ENCODE data around the gene FAM50B. TPM values are rescaled to one million over a fixed set of nuclear protein-coding genes. Genes with fewer than 3 reads are reported as not detected.

FAM50B gene
- total and polyA plus RNA-seq, 2 of the 4 experiments (the other 2 are of a cell fraction), result 4.1 to 7.4 TPM

DNA sequence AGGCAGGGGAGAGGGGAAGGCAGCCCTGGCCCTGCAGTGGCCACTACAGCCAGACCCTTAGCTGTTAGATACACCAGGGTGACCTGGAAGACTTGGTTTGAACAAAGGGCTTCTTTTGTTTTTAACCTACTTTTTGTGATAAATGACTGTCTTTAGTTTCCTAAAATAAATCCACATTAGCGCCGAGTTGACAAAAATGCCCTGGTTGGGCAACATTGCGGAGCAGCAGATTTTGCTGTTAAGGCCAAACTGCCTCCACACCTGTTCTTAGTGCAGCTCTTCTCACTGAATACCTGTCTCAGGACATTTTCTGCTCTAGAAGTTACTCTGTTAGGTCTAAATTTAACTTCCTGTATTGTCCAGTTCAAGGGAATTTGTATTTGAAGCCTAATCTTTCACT is 42.7 kb downstream of the FAM50B start:
- no CpG with 5 or more reads among the region's 3 CpGs for WGBS, 2 experiments (ENCODE audit: extremely low coverage in 2 of 2, insufficient read length in 1 of 2)
- CTCF ChIA-PET, result no interaction called here
- POLR2A ChIA-PET (ENCODE audit: unreplicated experiment), result no interaction called here

More for the DNA sequence above, 42.7 kb downstream of the FAM50B start:
- no peak overlapping the region for H3K4me2 ChIP-seq (ENCODE audit: low read depth, low read length)
- H3K27ac ChIP-seq (ENCODE audit: insufficient read depth, low read length), result no peak overlapping the region
- no peak overlapping the region for H3K23ac ChIP-seq (ENCODE audit: low read depth, low read length)
- H2BK120ac ChIP-seq (ENCODE audit: low read depth, low read length), result no peak overlapping the region
- DNase-seq (no peak), ATAC-seq (ENCODE audit: low read depth) (no peak)
- TF ChIP-seq MAFK (IDR thresholded peaks at IDR 0.05; ENCODE audit: low read depth, low read length) (peak; percentile 85), CHD1 (IDR thresholded peaks at IDR 0.05; ENCODE audit: low read depth, low read length) (no peak), CEBPB (IDR thresholded peaks at IDR 0.05; ENCODE audit: low read depth, low read length) (no peak), RCOR1 (IDR thresholded peaks at IDR 0.05; ENCODE audit: insufficient replicate concordance, low read length) (no peak), RAD21 (IDR thresholded peaks at IDR 0.05; ENCODE audit: low read length) (no peak), BHLHE40 (IDR thresholded peaks at IDR 0.05; ENCODE audit: low read depth, low read length) (no peak)
- H4K8ac ChIP-seq (ENCODE audit: low read depth in 2 of 2, low read length in 2 of 2), result no peak overlapping the region
- no peak overlapping the region for H2AFZ ChIP-seq (replicated peaks; ENCODE audit: low read length, poor library complexity)
- H3K4me1 ChIP-seq (ENCODE audit: control insufficient read depth, insufficient read depth, low read length), result no peaks in the 10 kb centered on the region
- no peak overlapping the region for H2AK5ac ChIP-seq (ENCODE audit: low read depth, low read length)
- H4K5ac ChIP-seq (ENCODE audit: low read depth, low read length), result no peak overlapping the region
- no peak overlapping the region for H3K4ac ChIP-seq (ENCODE audit: low read depth, low read length)
- no peaks in the 10 kb centered on the region for H4K20me1 ChIP-seq (ENCODE audit: insufficient read depth, low read length)
- H3K9ac ChIP-seq (ENCODE audit: low read depth, low read length), result no peak overlapping the region
- in situ Hi-C loops (cut with MboI; ENCODE audit: low sequenced_read_pairs), result no loop called here
- H2BK20ac ChIP-seq (ENCODE audit: low read depth, low read length), result no peak overlapping the region
- H3K27me3 ChIP-seq (ENCODE audit: control insufficient read depth, insufficient read depth, low read length), result peaks cover 5% of the 10 kb centered on the region; the same call in 1 of the 2 replicates
- H3K56ac ChIP-seq (ENCODE audit: extremely low read depth, insufficient read depth, low read length), result no peak overlapping the region
- dilution Hi-C loops (cut with HindIII; ENCODE audit: low sequenced_read_pairs, unreplicated experiment), result no loop called here
- BruUV-seq (replicated peaks), result no TSS peak
- H2BK15ac ChIP-seq (ENCODE audit: low read depth, low read length), result no peak overlapping the region
- no peak overlapping the region for H4K91ac ChIP-seq (ENCODE audit: insufficient read depth, low read depth, low read length)
- H2AK9ac ChIP-seq (replicated peaks; ENCODE audit: low read depth, low read length, poor library complexity), result no peak overlapping the region
- H2BK5ac ChIP-seq (ENCODE audit: low read depth, low read length, poor library complexity, severe bottlenecking), result no peak overlapping the region
- H3K36me3 ChIP-seq (ENCODE audit: control insufficient read depth, insufficient read depth, low read length), result no peaks in the 10 kb centered on the region
- no peaks in the 10 kb centered on the region for H3K79me1 ChIP-seq (ENCODE audit: low read depth in 1 of 2, low read length in 2 of 2)
- H3K4me3 ChIP-seq (ENCODE audit: insufficient read depth, low read depth, low read length), result no peak overlapping the region
- H3K14ac ChIP-seq (replicated peaks; ENCODE audit: low read depth, low read length), result no peak overlapping the region
- intact Hi-C loops (cut with micrococcal nuclease), result loop anchor here (5.0 kb wide), 1 partner anchor 85 kb away; no protein-coding TSS in a partner anchor
- no peak overlapping the region for H3K18ac ChIP-seq (ENCODE audit: low read depth, low read length)
- H3K9me1 ChIP-seq (ENCODE audit: insufficient read depth, low read length), result no peaks in the 10 kb centered on the region
- no peaks in the 10 kb centered on the region for H3K9me3 ChIP-seq (ENCODE audit: control insufficient read depth, insufficient read depth, low read length)

Data from IMR-90 (cell line).